ENCODE results near the gene TMEM117. TPM values are rescaled to one million over a fixed set of nuclear protein-coding genes. Genes with fewer than 3 reads are reported as not detected.
"Not testable (repeated sequence)": the region's sequence is repeated elsewhere in the genome, so short reads cannot be mapped to it uniquely, and the experiment has no call there.

TMEM117 gene
- total and polyA plus RNA-seq, 2 donors (not counting 1 experiment from before 2014, with no cell fraction given): 2.0 to 10.4 TPM

- H3K27me3 ChIP-seq (replicated peaks in 1 of 4; ENCODE audit: control extremely low read depth in 1 of 4, control insufficient read depth in 3 of 4, insufficient read depth in 4 of 4, low read length in 3 of 4): no peaks in the 10 kb centered on the region
- no peaks in the 10 kb centered on the region for H4K20me1 ChIP-seq (ENCODE audit: control insufficient read depth, insufficient read depth, low read length, poor library complexity, severe bottlenecking)
- H2AFZ ChIP-seq (ENCODE audit: insufficient read depth, low read depth, low read length, poor library complexity, severe bottlenecking): no peak overlapping the region
- Mint-ChIP-seq H3K9me3 (ENCODE audit: insufficient read depth) (peaks cover 4% of the 10 kb centered on the region), H3K4me1 (no peaks in the 10 kb centered on the region), H3K27ac (no peak overlapping the region), H3K27me3 (no peaks in the 10 kb centered on the region), H3K4me3 (no peak overlapping the region)
- no peak for DNase-seq
- H3K9ac ChIP-seq (ENCODE audit: low read length): no peak overlapping the region
- POLR2A ChIA-PET: no interaction called here
- H3K36me3 ChIP-seq (replicated peaks in 1 of 2; ENCODE audit: control extremely low read depth in 1 of 2, control insufficient read depth in 1 of 2, extremely low read depth in 1 of 2, insufficient read depth in 2 of 2, low read length in 1 of 2): no peaks in the 10 kb centered on the region
- WGBS (ENCODE audit: insufficient coverage): no CpG with 5 or more reads among the region's 1 CpG
- no peak overlapping the region for H3K4me3 ChIP-seq (ENCODE audit: control extremely low read depth in 1 of 5, extremely low read depth in 1 of 5, insufficient read depth in 1 of 5, low read depth in 2 of 5, low read length in 4 of 5)
- no peaks in the 10 kb centered on the region for H3K9me3 ChIP-seq (ENCODE audit: control extremely low read depth in 1 of 3, control insufficient read depth in 2 of 3, insufficient read depth in 1 of 3, low read length in 2 of 3)
- no peak for ATAC-seq (ENCODE audit: low read depth)
- H3K27ac ChIP-seq (ENCODE audit: low read length in 2 of 2): no peak overlapping the region
- H3K4me2 ChIP-seq (replicated peaks; ENCODE audit: low read depth, low read length, poor library complexity, severe bottlenecking): no peak overlapping the region
- TF ChIP-seq EZH2 (IDR thresholded peaks at IDR 0.05; ENCODE audit: borderline replicate concordance, insufficient read depth, low read depth, low read length, poor library complexity, severe bottlenecking) (no peak), CTCF (IDR thresholded peaks at IDR 0.05) (no peak)
- CTCF ChIA-PET: no interaction called here
- intact Hi-C loops (cut with micrococcal nuclease): no loop called here
- no peaks in the 10 kb centered on the region for H3K79me2 ChIP-seq (ENCODE audit: control insufficient read depth, insufficient read depth, low read length)
- H3K4me1 ChIP-seq (ENCODE audit: control insufficient read depth in 2 of 2, insufficient read depth in 2 of 2, low read length in 2 of 2): no peaks in the 10 kb centered on the region
Measured at GRCh38 chr12:44193281-44193680, 357.4 kb downstream of the TMEM117 start.

GRCh38 chr12:44195719-44196118, 359.8 kb downstream of the TMEM117 start:
- H3K79me2 ChIP-seq (ENCODE audit: control insufficient read depth, insufficient read depth, low read length); CTCF ChIA-PET; H3K4me1 ChIP-seq (ENCODE audit: control insufficient read depth in 2 of 2, insufficient read depth in 2 of 2, low read length in 2 of 2); H3K27me3 Mint-ChIP-seq; H3K27ac ChIP-seq (ENCODE audit: low read length in 2 of 2); POLR2A ChIA-PET; H3K9ac ChIP-seq (ENCODE audit: low read length); H3K27me3 ChIP-seq (replicated peaks in 1 of 4; ENCODE audit: control extremely low read depth in 1 of 4, control insufficient read depth in 3 of 4, insufficient read depth in 4 of 4, low read length in 3 of 4); ATAC-seq (ENCODE audit: low read depth); H4K20me1 ChIP-seq (ENCODE audit: control insufficient read depth, insufficient read depth, low read length, poor library complexity, severe bottlenecking); H3K4me2 ChIP-seq (replicated peaks; ENCODE audit: low read depth, low read length, poor library complexity, severe bottlenecking); intact Hi-C loops (cut with micrococcal nuclease); H3K4me1 Mint-ChIP-seq; H2AFZ ChIP-seq (ENCODE audit: insufficient read depth, low read depth, low read length, poor library complexity, severe bottlenecking); H3K27ac Mint-ChIP-seq; H3K4me3 Mint-ChIP-seq; H3K9me3 ChIP-seq (ENCODE audit: control extremely low read depth in 1 of 3, control insufficient read depth in 2 of 3, insufficient read depth in 1 of 3, low read length in 2 of 3); DNase-seq; H3K9me3 Mint-ChIP-seq (ENCODE audit: insufficient read depth); H3K4me3 ChIP-seq (ENCODE audit: control extremely low read depth in 1 of 5, extremely low read depth in 1 of 5, insufficient read depth in 1 of 5, low read depth in 2 of 5, low read length in 4 of 5); H3K36me3 ChIP-seq (replicated peaks in 1 of 2; ENCODE audit: control extremely low read depth in 1 of 2, control insufficient read depth in 1 of 2, extremely low read depth in 1 of 2, insufficient read depth in 2 of 2, low read length in 1 of 2): not testable (repeated sequence)
- WGBS (ENCODE audit: insufficient coverage): no CpG with 5 or more reads among the region's 1 CpG

Data from B cell (primary cell).